Hepatocyte (in vitro differentiated cells): ENCODE measurements around the gene RINL. TPM values are rescaled to one million over a fixed set of nuclear protein-coding genes. Genes with fewer than 3 reads are reported as not detected.
A peak's percentile ranks its signal among the peaks of the same experiment; 100 is the strongest.

Experiments
- DNase-seq: peaks from one replicate; pipeline ENCODE4 v3.0.0-alpha.2; 2016; ENCODE audit warnings: low spot score
- H2AFZ ChIP-seq: fragments of 200-600 bp; sonication (generic); 2 replicates; pipeline ENCODE4 v1.6.0; 2016; ENCODE audit warnings: antibody characterized with exemption, mild to moderate bottlenecking
- H3K27ac ChIP-seq: fragments of 200-600 bp; sonication (generic); 2 replicates; pipeline ENCODE4 v1.5.1; 2016; ENCODE audit warnings: mild to moderate bottlenecking
- H3K27me3 ChIP-seq: fragments of 200-600 bp; sonication (generic); 2 replicates; pipeline ENCODE4 v1.6.1; 2016
- H3K36me3 ChIP-seq: fragments of 200-600 bp; sonication (generic); replicated peaks from 2 replicates; pipeline ENCODE4 v1.5.1; 2016; ENCODE audit warnings: low read depth; ENCODE audit not compliant: insufficient read depth
- H3K4me1 ChIP-seq: fragments of 200-600 bp; sonication (generic); 2 replicates; pipeline ENCODE4 v1.5.1; 2016; ENCODE audit warnings: mild to moderate bottlenecking, moderate library complexity; ENCODE audit not compliant: insufficient read depth
- H3K4me2 ChIP-seq: fragments of 200-600 bp; sonication (generic); 2 replicates; pipeline ENCODE4 v1.6.0; 2016
- H3K4me3 ChIP-seq: fragments of 200-600 bp; sonication (generic); 2 replicates; pipeline ENCODE4 v1.5.1; 2016; ENCODE audit warnings: mild to moderate bottlenecking
- H3K79me2 ChIP-seq: fragments of 200-600 bp; sonication (generic); 2 replicates; pipeline ENCODE4 v1.6.0; 2017; ENCODE audit warnings: mild to moderate bottlenecking
- H3K9me2 ChIP-seq: fragments of 200-600 bp; sonication (generic); replicated peaks from 2 replicates; pipeline ENCODE4 v1.6.0; 2017; ENCODE audit warnings: mild to moderate bottlenecking; ENCODE audit not compliant: insufficient read depth
- H3K9me3 ChIP-seq: fragments of 200-600 bp; sonication (generic); 2 replicates; pipeline ENCODE4 v1.5.1; 2016; ENCODE audit warnings: low read depth, mild to moderate bottlenecking
- H4K20me1 ChIP-seq: fragments of 200-600 bp; sonication (generic); 2 replicates; pipeline ENCODE4 v1.6.0; 2016; ENCODE audit warnings: mild to moderate bottlenecking; ENCODE audit not compliant: insufficient read depth, poor library complexity, severe bottlenecking
- CTCF ChIP-seq: fragments of 200-600 bp; sonication (generic); IDR thresholded peaks from 2 replicates; pipeline ENCODE4 v1.5.1; 2016; ENCODE audit warnings: antibody characterized with exemption, mild to moderate bottlenecking; ENCODE audit not compliant: poor library complexity
- EZH2 ChIP-seq: fragments of 200-600 bp; sonication (generic); IDR thresholded peaks from 2 replicates; pipeline ENCODE4 v1.6.1; 2016; ENCODE audit warnings: antibody characterized with exemption, mild to moderate bottlenecking, borderline replicate concordance
- EZH2phosphoT487 ChIP-seq: fragments of 200-600 bp; sonication (generic); IDR thresholded peaks from one replicate; pipeline ENCODE4 v1.6.1; 2018; ENCODE audit warnings: antibody characterized with exemption, mild to moderate bottlenecking, low read depth, moderate library complexity; ENCODE audit not compliant: unreplicated experiment, severe bottlenecking
- WGBS: methylation state at CpG from one replicate; pipeline ENCODE4 v1.1.6; 2016; ENCODE audit warnings: low lambda C conversion rate; ENCODE audit errors: missing lambda C conversion rate; 5-methylcytosine and 5-hydroxymethylcytosine counted together
- polyA plus RNA-seq: library from polyadenylated mRNA; unstranded; fragments of >200 nt; fragmentation: Nextera tagmentation; extraction: Ambion mirVana; gene quantifications from 2 replicates; pipeline ENCODE4 v1.2.1, GENCODE V29; 2016
- total RNA-seq: library from RNA; depleted of rRNA; stranded (reverse); fragments of >200 nt; gene quantifications from 2 replicates; pipeline ENCODE4 v1.2.3, GENCODE V29; 2014

RINL gene
- total and polyA plus RNA-seq, 2 experiments from 2014 or later, result 5.6 to 7.7 TPM

DNA sequence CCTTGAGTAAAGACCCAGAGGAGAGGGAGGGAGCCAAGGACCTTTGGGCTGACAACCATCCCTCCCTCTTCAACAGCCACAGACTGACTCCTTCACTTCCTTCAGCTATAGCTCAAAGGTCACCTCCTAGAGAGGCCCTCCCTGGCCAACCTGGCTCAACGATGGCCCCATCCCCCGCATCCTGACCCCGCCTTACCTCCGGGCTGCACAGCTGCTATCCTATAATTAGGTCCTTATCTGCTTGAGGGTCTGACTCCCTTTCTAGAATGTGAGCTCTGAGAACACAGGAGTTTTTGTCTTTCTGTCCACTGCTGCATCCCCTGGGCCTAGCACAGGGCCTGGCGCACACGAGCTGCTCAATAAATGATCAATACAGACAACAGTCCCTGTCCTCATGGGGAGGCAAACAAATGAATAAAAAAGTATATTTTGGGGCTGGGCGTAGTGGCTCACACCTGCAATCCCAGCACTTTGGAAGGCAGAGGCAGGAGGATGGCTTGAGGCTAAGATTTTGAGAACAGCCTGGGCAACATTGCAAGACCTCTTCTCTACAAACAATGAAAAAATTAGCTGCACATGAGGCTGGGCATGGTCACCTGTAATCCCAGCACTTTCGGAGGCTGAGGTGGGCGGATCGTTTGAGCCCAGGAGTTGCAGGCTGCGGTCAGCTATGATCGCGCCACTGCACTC lies 58.7 kb downstream of the RINL start:
- Histone ChIP-seq H3K4me3 (no peak overlapping the region), H3K9me3 (no peaks in the 10 kb centered on the region), H3K4me2 (peak overlapping the region; percentile 49), H2AFZ (no peak overlapping the region), H3K4me1 (peaks cover 20% of the 10 kb centered on the region), H3K9me2 (no peaks in the 10 kb centered on the region), H4K20me1 (no peaks in the 10 kb centered on the region), H3K79me2 (peaks cover 22% of the 10 kb centered on the region), H3K27me3 (no peaks in the 10 kb centered on the region), H3K36me3 (no peaks in the 10 kb centered on the region), H3K27ac (peak overlapping the region; percentile 78)
- no peak for TF ChIP-seq EZH2phosphoT487
- TF ChIP-seq EZH2, result no peak
- no peak for TF ChIP-seq CTCF
- DNase-seq, result peak; percentile 80
- WGBS, result 63% methylated on average over 13 of the region's 13 CpGs

Other genes with a start within 250 kb of the RINL start
- 278 and 321 TPM in 2 replicates for gene ACTN4, start 230.6 kb downstream of the RINL start, total RNA-seq
- 54.4 and 59.3 TPM in 2 replicates for gene ACTN4, start 230.6 kb downstream of the RINL start, polyA plus RNA-seq
- 12.5 and 26.6 TPM in 2 replicates for gene CAPN12, start 133.8 kb downstream of the RINL start, total RNA-seq
- gene CAPN12, start 133.8 kb downstream of the RINL start, polyA plus RNA-seq, result 24.3 and 38.9 TPM in 2 replicates
- gene LGALS7, start 104.8 kb downstream of the RINL start, total RNA-seq, result not detected in 2 replicates
- gene LGALS7, start 104.8 kb downstream of the RINL start, polyA plus RNA-seq, result 1.2 TPM in 2 replicates
- gene LGALS7B, start 89.1 kb downstream of the RINL start, total RNA-seq, result 0.64 TPM in 1 of 2 replicates, not detected in the other
- gene LGALS7B, start 89.1 kb downstream of the RINL start, polyA plus RNA-seq, result 0.72 TPM in 1 of 2 replicates, not detected in the other
- gene LGALS4, start 65.3 kb downstream of the RINL start, total RNA-seq, result 147 and 148 TPM in 2 replicates
- gene LGALS4, start 65.3 kb downstream of the RINL start, polyA plus RNA-seq, result 181 and 199 TPM in 2 replicates
- 125 and 133 TPM in 2 replicates for gene ECH1, start 46.5 kb downstream of the RINL start, total RNA-seq
- 272 and 284 TPM in 2 replicates for gene ECH1, start 46.5 kb downstream of the RINL start, polyA plus RNA-seq
- gene HNRNPL, start 28.3 kb downstream of the RINL start, total RNA-seq, result 154 and 209 TPM in 2 replicates
- gene HNRNPL, start 28.3 kb downstream of the RINL start, polyA plus RNA-seq, result 169 and 184 TPM in 2 replicates
- gene SIRT2, start 21.3 kb upstream of the RINL start, total RNA-seq, result 52.1 and 61.9 TPM in 2 replicates
- gene SIRT2, start 21.3 kb upstream of the RINL start, polyA plus RNA-seq, result 75.9 and 78.7 TPM in 2 replicates
- gene NFKBIB, start 21.7 kb upstream of the RINL start, total RNA-seq, result 20.8 and 24.1 TPM in 2 replicates
- 29.6 and 30.1 TPM in 2 replicates for gene NFKBIB, start 21.7 kb upstream of the RINL start, polyA plus RNA-seq
- not detected in 2 replicates for gene CCER2, start 33.9 kb upstream of the RINL start, total RNA-seq
- 0.74 and 1.1 TPM in 2 replicates for gene CCER2, start 33.9 kb upstream of the RINL start, polyA plus RNA-seq
- 24.2 and 27.3 TPM in 2 replicates for gene SARS2, start 52.5 kb upstream of the RINL start, total RNA-seq
- 47.7 and 67.6 TPM in 2 replicates for gene SARS2, start 52.5 kb upstream of the RINL start, polyA plus RNA-seq
- gene MRPS12, start 52.7 kb upstream of the RINL start, total RNA-seq, result 35.8 and 43.4 TPM in 2 replicates
- 61.1 and 66.8 TPM in 2 replicates for gene MRPS12, start 52.7 kb upstream of the RINL start, polyA plus RNA-seq
- gene FBXO17, start 97.5 kb upstream of the RINL start, total RNA-seq, result 41.9 and 48.4 TPM in 2 replicates
- 49.4 and 59.9 TPM in 2 replicates for gene FBXO17, start 97.5 kb upstream of the RINL start, polyA plus RNA-seq
- 6.7 and 15.2 TPM in 2 replicates for gene FBXO27, start 154.3 kb upstream of the RINL start, total RNA-seq
- 10.3 and 11.0 TPM in 2 replicates for gene FBXO27, start 154.3 kb upstream of the RINL start, polyA plus RNA-seq
- gene ACP7, start 206.1 kb upstream of the RINL start, total RNA-seq, result 0.16 and 0.23 TPM in 2 replicates
- 0.13 and 0.21 TPM in 2 replicates for gene ACP7, start 206.1 kb upstream of the RINL start, polyA plus RNA-seq
- 15.2 and 20.3 TPM in 2 replicates for gene PAK4, start 247.5 kb upstream of the RINL start, total RNA-seq
- 39.6 and 41.0 TPM in 2 replicates for gene PAK4, start 247.5 kb upstream of the RINL start, polyA plus RNA-seq